HG02642 (cell line): ENCODE results near the gene ATP5MC3.

Experiments used
- ATAC-seq: cut with Tn5 transposase; IDR thresholded peaks from one replicate; pipeline ENCODE4 v1.9.1; 2021; ENCODE audit warnings: mild to moderate bottlenecking; ENCODE audit not compliant: unreplicated experiment, poor library complexity

The ATP5MC3 gene

GRCh38 chr2:175126661-175127060 lies 54.8 kb downstream of the ATP5MC3 start:
- no peak for ATAC-seq
